HG03196 (cell line): ENCODE data around the gene SGSH.
"Not testable (repeated sequence)": the region's sequence is repeated elsewhere in the genome, so short reads cannot be mapped to it uniquely, and the experiment has no call there.

Experiments used
- ATAC-seq: cut with Tn5 transposase; IDR thresholded peaks from one replicate; pipeline ENCODE4 v1.9.1; 2021; ENCODE audit not compliant: unreplicated experiment

The SGSH gene

DNA sequence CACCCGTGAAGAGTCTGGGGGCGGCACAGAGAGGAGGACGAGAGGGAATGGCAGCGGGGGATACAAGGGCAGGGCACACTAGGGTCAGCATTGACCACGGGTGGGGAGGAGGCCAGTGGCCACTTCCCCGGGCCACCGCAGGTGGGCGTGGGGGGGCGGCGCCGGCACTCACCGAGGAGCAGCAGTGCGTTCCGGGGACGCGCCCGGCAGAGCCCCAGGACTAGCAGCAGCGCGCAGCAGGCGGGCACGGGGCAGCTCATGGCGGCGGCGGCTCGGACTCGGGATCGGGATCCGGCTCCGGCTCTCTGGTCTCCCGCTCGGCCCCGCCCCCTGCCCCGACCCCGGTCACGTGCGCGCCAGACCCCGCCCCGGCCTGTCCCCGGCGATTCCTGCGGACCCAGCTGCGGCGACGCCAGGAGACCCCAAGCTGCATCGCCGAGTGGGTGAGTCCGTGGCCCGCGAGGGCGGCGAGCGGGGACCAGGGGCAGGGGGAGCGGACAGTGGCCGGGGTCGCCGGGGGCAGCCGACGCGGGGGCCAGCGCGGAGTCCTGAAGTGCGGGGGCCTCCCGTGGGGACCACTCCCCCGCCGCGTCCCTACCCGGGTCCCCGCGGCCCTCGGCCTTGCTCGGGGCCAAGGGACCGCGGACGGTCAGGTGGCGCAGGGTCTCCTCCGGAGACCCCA is at the start of gene SGSH, which contains the start of gene SLC26A11:
Gene SGSH, minus strand, starts transcription at position 280 of the 682 bp plus-strand sequence. Its CDS starts 20 bp downstream, at position 260.
Gene SLC26A11, plus strand, starts transcription at position 374 of the 682 bp plus-strand sequence. CDS start 1,134 bp downstream, outside the sequence.
- ATAC-seq, result no peak

- ATAC-seq, result no peak
These were observed 49.3 kb upstream of the SGSH start for GRCh38 chr17:80269405-80269807.

- ATAC-seq, result no peak
These were observed 48.3 kb upstream of the SGSH start for GRCh38 chr17:80268427-80268826.

DNA sequence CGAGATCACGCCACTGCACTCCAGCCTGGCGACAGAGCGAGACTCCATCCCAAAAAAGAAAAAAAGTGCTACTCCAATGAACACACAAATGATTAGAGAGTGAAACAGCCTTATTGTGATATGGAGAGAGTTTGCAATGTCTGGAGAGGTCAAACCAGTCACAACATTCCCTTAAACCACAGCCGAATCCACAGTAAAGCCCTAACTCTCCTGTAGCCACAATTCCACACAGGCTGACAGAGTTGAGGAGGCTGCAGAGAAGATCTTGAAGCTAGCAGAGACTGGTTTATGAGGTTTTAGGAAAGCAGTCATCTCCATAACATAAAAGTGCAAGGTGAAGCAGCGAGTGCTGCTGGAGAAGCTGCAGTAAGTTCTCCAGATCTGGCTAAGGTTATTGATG is 47.3 kb upstream of the SGSH start:
- no peak for ATAC-seq

GRCh38 chr17:80265205-80266068 is 45.3 kb upstream of the SGSH start:
- ATAC-seq, result no peak

GRCh38 chr17:80264205-80265075 is 44.3 kb upstream of the SGSH start:
- ATAC-seq, result no peak

- ATAC-seq, result peak; percentile 35
These were observed 43.4 kb upstream of the SGSH start for GRCh38 chr17:80263253-80264204.

- no peak for ATAC-seq
These were observed 42.7 kb upstream of the SGSH start for GRCh38 chr17:80262775-80263244.

DNA sequence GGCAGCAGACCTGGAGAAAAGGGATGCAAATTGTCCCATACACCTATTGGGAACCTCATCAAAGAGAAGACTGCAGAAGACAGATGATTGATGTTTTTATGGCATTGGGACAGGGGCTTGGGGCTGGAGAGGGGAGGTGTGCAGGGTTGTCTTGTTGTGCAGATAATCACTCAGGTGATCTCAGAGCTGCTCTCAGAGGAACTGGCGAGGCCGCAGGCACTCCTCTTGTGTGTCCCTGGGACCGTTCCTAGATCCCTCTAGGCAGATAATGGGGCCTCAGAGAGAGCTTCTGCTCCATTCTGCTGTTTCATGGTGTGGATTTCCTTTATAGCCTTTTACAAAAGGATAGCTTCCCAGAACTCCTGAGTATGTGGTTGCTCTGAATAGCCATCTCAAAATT is 42.2 kb upstream of the SGSH start:
- ATAC-seq, result no peak

DNA sequence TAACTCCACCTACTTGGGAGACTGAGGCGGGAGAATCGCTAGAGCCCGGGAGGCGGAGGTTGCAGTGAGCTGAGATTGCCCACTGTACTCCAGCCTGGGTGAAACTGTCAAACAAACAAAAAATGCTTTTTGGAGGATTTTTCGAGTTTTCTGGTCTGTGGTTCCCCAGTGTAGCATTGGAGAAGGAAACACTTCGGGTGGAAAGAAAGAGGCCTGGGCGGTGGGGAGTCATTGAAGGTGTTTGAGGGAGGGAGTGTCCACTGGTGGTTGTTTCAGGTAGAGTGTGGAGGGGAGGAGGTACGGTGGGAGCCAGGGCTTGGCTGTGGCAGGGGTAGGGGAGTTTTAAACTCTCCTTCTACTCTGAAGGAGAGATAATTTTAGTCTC is 41.8 kb upstream of the SGSH start:
- no peak for ATAC-seq

- no peak for ATAC-seq
These were observed 41.2 kb upstream of the SGSH start for GRCh38 chr17:80261159-80261894.

DNA sequence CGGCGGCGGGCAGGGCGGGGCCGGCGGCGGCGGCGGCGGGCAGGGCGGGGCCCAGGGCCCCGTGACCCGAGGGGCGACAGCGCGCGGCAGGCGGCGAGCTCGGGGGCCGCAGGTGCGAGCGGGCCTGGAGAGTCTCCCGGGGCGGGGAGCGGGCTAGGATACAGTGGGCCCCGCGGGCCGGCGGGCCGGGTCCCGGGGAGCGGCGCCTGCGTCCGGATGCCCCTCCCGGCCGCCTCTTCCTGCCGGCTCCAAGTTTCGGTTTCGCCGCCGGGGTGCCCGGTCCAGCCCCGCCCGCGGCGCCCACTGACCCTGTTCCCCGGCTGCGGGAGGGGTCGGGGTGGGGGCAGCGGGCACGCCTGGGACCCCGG is 40.6 kb upstream of the SGSH start, which contains the start of gene RNF213:
Gene RNF213, plus strand, starts transcription at position 62 of the 368 bp plus-strand sequence. CDS start 2,830 bp downstream, outside the sequence.
- no peak for ATAC-seq

- ATAC-seq, result peak; percentile 30
These were observed 40.0 kb upstream of the SGSH start for GRCh38 chr17:80260069-80260535.

DNA sequence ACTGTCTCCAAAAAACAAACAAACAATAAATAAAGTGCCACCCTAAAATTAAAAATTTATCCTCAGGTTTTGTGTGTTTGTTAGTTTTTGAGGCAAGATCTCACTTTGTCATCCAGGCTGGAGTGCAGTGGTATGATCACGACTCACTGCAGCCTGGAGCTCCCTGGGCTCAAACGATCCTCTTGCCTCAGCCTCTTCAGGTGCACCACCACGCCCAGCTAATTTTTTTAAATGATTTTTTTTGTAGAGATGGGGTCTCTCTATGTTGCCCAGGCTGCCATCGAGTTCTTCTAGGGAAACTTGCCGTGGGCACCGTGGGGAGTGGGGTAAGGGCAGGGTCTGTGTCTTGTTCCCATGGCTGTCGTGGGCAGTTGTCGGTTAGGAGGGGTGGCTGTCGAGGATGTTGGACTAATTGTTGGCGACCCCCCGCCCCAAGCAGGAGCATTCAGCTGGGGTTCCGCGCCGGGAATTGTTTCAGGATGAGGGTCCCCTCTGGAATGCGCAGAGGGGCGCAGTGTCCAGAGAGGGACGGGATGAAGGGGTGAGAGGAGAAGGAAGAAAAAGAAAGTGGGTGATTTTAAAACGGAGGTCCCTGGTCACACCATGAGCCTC is 39.4 kb upstream of the SGSH start:
- no peak for ATAC-seq

GRCh38 chr17:80258296-80258695 is 38.2 kb upstream of the SGSH start:
- not testable (repeated sequence) for ATAC-seq

DNA sequence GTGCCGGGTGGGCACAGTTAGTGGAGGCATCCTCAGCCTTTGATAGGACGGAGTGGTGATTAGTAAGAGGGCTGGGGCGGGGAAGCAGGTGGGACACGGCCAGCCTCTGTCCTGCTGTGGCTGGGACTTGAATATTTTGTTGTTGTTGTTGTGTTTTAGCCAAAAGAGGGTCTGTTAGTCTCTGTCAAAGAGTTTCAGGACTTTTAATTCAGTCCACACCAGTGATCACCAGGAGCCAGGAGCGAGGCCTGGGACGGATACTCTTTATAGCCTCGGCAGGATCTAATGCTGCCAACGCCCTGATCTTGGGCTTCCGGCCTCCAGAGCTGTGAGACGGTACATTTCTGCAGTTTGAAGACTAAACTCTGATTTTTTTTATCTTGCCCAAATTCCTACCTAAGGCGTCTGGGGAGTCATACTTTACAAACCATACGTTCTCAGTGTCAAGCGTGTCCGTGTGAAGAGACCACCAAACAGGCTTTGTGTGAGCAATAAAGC is 37.6 kb upstream of the SGSH start:
- no peak for ATAC-seq

DNA sequence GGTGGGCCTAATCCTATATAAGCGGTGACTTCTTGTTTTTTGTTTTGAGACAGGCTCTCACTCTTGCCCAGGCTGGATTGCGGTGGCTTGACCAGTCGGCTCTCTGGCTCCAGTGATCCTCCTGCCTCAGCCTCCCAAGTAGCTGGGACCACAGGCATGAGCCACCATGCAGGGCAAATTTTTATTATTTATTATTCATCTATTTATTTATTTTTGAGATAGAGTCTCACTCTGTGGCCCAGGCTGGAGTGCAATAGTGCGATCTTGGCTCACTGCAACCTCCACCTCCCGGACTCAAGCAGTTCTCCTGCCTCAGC is 35.9 kb upstream of the SGSH start:
- no peak for ATAC-seq

DNA sequence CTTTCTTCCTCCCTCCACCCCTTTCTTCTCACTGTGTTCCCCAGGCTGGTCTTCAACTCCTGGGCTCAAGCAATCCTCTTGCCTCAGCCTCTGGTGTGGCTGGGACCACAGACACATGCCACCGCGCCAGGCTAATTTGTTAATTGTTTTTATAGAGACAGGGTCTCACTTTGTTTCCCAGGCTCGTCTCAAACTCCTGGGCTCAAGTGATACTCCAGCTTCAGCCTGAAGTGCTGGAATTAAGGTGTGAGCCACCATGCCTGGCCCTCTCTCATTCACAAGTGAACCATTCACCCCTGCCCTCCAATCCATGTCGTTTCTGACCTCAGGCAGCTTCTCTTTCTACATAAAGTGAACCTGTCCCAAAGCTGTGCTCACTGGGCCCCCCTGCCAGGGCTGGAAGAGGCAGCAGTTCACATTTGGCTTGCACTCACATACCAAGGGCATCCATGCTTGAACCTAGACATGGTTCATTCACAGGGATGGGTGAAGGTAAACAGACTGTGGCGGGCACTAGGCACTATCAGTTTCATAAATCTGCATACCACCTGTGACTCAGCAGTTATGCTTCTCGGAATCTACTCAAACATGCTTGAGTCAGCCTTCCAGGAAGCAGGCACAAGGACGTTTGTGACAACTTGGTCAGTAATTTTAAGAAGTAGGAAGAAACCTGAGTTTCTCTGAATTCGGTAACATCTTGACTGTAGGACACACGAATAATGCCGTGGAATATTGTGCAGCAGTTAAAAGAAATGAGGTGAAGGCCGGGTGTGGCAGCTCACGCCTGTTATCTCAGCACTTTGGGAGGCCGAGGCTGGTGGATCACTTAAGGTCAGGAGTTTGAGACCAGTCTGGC is 34.5 kb upstream of the SGSH start:
- peak; percentile 68 for ATAC-seq
